NCI-H1048 (cell line): ENCODE results near the gene SIPA1L3.
"Not testable (repeated sequence)": the region's sequence is repeated elsewhere in the genome, so short reads cannot be mapped to it uniquely, and the experiment has no call there.

Experiments used
- DNase-seq: peaks from one replicate; lab custom pipeline; 2025; lab: John Stamatoyannopoulos, UW

SIPA1L3 gene

GRCh38 chr19:38213469-38213868, 306.5 kb downstream of the SIPA1L3 start:
- no peak for DNase-seq

DNA sequence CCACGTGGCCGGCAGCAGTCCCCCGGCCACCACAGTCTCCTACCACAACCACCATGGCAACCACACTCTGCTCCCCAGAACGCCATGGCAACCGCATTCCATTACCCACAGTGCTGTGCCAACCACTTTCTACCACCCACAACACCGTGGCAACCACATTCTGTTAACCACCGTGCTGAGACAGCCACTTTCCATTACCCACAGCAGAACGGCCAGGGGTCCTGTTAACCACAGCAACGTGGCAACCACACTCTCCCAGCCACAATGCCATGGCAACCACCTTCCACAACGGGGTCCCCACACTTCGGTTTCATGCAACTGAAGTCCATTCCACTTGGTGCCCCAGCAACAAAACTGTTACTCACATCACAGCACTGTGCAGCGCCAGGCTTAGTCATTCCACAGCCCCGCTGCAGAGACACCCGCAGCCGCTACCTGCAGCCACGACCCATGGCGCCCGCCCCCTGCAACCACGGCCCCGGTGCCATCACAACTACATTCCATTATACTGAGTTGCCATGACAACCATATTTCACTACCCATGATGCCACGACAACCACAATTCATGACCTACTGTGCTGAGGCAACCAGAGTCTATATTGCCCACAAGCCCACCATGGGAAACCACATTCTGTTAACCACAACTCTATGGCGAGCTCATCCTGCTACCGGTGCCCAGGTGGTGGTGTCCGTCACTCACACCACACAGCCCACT, 307.1 kb downstream of the SIPA1L3 start:
- DNase-seq: no peak

DNA sequence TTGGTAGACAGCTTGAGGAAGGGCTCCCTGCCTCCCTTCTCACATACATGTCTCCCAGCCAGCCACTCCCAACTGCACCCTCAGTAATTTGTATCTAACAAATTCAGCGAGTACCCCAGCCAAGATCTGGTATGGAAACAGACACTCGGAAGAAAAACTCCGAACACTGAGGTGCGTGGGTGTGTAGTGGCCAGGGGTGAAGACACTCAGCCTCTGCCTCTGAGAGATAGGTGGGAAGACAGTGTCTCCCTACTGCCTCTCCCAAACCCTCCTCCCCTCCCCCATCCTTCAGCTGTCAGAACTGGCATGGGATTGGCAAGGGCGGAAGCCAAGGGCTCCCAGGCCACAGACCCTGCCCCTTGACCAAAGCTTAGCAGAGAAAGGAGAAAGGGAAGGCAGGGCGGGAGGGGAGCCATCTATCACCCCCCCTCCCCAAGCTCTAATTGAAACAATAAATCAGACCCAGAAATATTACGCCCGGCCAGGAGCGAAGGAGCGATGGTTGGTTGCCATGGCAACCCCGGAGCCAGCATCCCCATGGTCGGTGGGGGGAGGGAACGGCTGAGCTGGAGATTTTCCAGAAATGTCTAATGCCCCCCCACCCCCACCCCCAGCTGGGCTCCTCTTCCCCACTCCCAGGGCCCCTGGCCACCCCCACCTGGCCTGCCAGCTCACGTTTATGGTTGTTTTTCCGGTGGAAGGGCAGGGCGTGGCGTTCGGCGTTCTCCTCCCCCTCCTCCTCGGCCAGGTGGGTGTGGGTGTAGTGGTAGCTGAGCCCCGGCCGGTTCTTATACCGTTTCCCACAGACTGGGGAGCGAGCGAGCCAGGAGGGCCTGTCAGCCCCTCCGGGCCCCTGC, 310.0 kb downstream of the SIPA1L3 start:
- no peak for DNase-seq

- DNase-seq: no peak
Measured at GRCh38 chr19:38218204-38218603, 311.2 kb downstream of the SIPA1L3 start.

- DNase-seq: no peak
Measured at GRCh38 chr19:38219221-38219620, 312.2 kb downstream of the SIPA1L3 start.

- no peak for DNase-seq
Measured at GRCh38 chr19:38221421-38221820, 314.4 kb downstream of the SIPA1L3 start.

DNA sequence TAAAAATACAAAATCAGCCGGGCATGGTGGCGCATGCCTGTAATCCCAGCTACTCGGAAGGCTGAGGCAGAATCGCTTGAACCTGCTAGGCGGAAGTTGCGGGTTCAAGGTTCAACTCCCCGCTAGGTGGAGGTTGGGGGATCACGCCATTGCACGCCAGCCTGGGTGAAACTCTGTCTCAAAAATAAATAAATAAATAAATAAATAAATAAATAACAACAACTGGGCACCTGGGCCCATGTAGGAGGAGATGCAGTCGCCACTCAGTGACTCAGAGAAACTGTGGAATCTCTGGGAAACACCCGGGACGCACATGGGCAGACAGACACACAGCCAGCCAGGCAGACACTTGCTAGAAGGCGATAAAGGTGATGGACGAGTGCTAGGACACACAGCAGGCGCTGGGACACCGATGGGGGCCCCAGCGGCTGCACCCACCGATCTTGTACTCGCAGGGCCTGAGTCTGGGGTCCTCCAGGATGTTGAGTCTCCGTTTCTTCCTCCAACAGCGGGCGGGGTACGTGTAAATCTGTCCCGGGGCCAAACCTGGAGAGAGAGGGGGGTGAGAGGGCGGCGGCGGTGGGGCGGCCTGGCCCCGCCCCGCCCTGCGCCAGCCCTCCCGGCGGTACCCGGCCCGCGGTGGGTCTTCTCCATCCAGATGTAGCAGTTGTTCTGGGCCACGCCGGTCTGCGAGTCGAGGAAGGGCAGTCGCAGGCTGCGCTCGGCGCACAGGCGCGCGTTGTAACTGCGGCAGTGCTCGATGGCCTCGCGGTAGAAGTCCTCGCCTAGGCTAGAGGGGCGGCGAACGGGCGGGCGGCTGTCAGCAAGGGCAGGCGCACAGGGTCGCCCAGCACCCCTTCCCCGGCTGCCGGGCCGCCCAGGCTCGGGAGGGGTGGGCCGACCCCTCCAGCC, 315.2 kb downstream of the SIPA1L3 start:
- no peak for DNase-seq

- no peak for DNase-seq
Measured at GRCh38 chr19:38223119-38223523, 316.1 kb downstream of the SIPA1L3 start.

DNA sequence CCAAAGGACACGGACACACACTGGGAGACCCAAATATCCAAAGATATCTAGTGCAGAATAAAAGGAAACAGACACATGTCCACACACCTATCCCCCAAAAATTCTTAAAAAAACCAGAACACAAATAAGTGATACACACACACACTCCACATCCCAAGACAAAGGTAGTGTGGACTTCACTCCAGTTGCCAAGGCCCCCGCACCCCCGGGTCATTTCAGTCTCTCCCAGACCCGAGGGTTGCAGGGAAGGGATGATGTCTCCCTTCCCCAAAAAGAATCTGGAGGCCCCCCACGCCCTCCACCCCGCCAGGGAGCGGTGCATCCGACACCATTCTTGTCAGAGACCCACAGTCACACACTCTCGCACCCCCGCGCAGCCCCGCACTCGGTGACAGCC, 316.6 kb downstream of the SIPA1L3 start:
- DNase-seq: no peak

GRCh38 chr19:38224014-38224862, 317.2 kb downstream of the SIPA1L3 start, which contains the start of gene DPF1:
DPF1 (minus strand) TSS chr19:38224222; CDS start chr19:38224142, 80 bp downstream.
- peak; percentile 52 for DNase-seq

DNA sequence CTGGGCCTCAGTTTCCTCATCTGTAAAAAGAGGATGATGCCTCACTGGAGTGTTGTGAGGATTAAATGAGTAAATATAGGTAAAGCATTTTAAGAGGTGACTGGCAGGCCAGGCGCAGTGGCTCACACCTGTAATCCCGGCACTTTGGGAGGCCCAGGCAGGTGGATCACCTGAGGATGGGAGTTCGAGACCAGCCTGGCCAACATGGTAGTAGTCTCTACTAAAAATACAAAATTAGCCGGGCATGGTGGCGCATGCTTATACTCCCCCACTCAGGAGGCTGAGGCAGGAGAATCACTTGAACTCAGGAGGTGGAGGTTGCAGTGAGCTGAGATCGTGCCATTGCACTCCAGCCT, 317.8 kb downstream of the SIPA1L3 start:
- not testable (repeated sequence) for DNase-seq

- no peak for DNase-seq
Measured at GRCh38 chr19:38227287-38228004, 320.4 kb downstream of the SIPA1L3 start.

DNA sequence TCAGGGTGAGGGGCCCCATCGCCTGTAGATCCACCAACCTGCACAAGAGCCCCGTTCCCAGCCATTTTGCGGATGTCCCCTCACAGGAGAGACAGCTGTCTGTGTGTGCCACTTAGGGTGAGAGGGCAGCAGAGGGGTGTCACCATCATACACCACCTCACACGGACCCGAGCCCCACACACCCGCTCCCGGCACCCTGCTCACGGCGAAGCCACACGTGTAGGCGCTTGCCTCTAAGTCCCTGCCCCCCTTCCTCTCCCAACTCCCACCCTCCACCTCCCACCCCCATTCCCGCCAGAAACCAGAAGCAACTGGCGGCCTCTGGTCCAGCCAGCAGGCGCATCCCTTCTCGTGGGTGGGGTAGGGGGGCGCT, 321.0 kb downstream of the SIPA1L3 start:
- DNase-seq: no peak

DNA sequence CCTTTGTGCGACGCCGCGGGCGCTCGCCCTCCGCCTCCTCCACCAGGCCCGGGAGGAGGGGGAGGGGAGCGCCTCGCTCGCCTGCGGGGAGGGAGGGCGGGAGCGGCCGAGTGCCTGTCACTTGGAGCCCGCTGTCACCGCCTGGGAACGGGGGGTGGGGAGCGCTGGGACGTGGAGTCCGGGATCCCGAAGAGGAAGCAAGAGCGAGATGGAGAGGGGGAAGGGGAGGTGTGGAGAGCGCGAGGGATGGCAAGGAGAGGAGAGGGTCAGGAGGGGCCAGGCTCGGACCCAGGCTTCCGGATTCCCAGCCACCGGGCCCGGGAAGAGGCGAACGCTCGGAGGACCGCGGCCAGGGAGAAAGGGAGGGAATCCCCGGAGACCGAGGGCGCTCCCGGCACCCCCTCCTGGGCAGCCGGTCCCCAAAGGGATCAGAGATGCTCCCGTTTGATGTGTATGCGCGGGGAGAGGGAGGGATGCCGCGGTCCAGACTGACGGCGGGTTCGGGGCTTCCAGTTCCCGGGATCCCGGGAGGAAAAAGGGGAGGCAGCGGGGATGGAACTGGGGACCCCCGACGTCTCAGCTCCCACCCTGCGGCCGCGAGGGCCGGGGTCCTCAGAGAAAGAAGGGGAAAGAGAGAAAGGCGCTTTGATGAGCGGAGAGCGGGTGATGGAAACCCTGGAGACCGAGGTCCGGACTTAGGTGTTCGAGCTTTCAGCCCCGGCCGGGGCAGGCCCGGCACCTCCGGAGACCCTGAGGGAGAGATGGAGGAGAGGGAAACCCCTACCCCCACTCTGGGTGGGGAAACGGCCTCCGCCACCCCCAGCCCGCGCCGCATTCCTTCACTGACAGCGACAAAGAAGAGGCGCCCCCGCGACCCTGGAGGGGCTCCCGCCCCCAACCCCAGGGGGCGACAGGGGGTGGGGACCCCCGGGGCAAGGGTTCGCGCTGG, 321.8 kb downstream of the SIPA1L3 start:
- DNase-seq: no peak

DNA sequence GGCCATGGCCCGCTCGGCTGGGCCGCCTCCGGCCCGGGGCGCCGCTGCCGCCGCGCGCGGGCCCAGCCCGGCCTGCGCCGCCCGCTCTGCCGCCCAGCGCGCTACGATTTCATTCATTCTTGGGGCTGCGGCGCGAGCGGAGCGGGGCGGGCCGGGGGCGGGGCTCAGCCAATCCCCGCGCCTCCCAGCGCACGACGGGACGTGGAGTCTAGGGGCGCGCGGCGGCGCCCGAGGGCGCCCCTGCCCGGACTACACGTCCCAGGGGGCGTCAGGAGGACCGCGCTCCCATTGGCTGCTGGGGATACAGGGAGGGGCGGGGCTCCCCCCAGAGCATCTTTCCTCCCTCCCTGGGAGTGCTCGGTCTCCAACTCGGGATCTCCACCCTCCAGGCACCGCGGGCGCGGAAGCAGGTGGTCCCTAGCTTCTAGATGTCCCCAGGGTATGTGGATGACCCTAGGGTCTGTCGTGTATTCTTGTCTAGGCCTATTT, 322.6 kb downstream of the SIPA1L3 start:
- DNase-seq: peak; percentile 81

DNA sequence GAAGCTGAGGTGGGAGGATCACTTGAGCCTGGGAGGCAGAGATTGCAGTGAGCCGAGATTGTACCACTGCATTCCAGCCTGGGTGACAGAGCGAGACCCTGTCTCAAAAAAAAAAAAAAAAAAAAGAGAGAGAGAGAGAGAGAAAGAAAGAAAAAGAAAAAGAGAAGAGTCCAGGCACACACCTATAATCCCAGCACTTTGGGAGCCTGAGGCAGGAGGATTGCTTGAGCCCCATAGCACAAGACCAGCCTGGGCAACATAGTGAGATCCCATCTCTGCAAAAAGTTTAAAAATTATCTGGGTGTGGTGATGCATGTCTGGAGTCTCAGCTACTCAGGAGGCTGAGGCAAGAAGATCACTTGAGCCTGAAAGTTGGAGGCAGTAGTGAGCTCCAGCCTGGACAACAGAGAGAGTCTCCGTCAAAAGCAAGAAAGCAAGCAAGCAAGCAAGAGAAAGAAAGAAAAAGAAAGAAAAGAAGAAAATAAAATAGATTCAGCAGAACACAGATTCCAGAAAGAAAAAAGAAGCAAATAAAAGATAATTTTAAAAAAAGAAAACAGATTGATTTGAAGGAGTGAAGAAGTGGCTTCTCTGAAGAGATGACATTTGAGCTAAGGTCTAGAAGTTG, 323.6 kb downstream of the SIPA1L3 start:
- DNase-seq: not testable (repeated sequence)

DNA sequence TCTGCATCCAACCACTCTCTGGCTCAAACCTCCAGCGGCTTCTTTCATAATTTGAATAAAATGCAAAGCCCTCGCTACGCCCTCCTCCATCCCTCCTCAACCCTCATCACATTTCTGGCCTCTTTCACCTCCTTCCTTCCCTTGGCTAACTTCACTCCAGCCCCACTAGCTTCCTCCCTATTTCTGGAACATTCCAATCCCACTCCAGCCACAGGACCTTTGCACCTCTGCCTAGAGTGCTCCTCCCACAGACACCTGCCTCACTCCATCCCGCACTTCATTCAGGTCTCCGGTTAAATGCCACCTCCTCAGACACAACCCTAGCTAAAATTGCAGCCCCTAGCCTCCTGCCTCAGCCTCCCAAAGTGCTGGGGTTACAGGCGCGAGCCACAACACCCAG, 324.9 kb downstream of the SIPA1L3 start:
- DNase-seq: no peak

DNA sequence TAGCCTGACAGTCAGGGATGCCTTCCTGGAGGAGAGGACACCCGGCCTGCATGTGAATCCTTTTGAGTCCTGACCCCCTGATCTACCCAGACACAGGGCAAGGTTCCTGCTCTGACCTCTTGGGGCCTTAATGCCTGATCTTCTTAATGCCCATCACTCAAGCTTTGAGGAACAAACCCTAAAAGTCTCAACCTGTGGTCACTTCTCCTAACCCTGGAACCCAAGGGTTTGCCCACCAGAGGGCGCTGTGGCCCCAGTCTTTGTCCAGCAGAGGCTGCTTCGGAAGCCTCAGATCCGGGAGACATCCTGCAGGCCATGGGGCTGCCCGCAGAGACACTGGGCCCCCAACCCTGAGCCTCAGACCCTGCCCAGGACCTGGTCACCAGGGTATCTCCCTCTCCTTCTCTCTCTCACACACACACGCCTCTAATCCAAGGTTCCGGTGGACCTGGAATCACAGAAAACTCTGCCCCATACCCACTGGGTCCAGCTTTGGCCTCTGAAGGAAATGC, 326.8 kb downstream of the SIPA1L3 start:
- no peak for DNase-seq

GRCh38 chr19:38234615-38235014, 327.6 kb downstream of the SIPA1L3 start:
- DNase-seq: no peak
